NCI-H2081 (cell line): ENCODE results near the gene PTPRD.

Experiments
- DNase-seq, 2 experiments: peaks; one replicate each; lab custom pipeline; 2025; lab: John Stamatoyannopoulos, UW

PTPRD gene

DNA sequence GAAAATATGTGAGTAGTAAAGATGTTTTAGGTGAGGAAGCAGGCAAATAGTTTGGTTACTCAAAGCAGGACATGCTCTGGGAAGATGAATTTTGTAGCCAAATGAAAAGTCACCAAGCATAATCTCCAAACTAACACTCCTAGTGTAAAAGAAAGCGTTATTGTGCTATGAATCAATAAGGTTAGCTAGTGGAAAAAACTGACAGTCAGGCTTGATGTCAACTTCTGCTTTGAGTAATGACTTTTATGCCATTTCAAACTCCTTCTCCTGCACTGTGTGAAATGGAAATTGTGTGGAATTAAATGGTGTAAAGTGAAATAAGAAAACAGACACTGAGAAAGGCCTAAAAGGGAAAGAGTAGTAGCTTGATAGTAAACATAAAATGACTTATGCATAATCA, 2176.0 kb downstream of the PTPRD start:
- DNase-seq, result no peak

DNA sequence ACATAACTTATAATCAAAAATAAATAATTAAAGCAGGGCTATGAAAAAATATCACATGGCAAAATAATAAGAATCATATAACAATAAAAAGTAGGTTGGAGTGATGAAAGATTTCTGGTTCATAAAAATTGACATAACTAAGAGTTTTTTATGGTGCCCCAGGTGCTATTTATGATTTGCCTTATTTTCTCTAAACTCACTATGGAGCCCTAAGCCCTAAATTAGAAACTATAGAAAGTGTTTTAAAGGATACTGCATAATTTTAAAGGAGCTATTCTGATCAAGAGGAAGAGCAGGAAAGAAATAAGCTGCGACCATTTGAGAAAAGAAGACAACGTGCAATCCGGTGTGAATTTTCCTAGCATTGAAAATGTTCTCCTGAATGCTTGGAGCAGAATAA, 2178.2 kb downstream of the PTPRD start:
- no peak for DNase-seq

DNA sequence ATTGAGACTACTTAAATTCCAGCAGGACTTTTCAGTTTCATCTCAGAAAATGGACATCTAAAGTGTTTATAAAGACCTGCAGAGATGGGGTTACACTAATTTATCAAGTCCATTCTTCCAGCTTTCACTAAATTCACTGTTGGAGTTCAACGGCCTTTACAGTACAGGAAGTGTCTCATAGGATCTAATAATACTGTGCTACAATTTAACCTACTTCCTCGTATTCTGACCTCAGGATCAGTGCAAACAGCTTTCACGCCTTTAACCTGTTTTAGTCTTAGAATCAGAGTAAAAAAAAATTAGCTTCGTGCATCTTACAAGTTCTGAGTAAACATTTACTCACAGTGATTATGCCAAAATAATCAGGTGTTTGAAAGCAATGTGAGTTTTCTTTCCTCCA, 2180.6 kb downstream of the PTPRD start:
- DNase-seq, result no peak

DNA sequence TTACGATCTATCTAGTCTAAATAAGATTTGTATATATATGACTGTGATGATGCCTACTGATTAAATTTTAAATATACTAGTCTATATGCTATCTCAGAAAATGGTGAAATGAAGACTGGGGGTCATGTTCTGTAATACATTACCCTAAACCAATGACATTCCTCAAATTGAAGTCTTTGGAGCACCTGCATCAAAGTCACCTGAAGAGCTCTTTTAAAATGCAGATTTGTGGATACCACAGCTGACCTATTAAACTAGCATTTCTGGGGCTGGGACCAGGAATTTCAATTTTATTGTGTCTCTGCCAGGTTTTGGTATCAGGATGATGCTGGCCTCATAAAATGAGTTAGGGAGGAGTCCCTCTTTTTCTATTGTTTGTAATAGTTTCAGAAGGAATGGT, 2181.3 kb downstream of the PTPRD start:
- no peak for DNase-seq

DNA sequence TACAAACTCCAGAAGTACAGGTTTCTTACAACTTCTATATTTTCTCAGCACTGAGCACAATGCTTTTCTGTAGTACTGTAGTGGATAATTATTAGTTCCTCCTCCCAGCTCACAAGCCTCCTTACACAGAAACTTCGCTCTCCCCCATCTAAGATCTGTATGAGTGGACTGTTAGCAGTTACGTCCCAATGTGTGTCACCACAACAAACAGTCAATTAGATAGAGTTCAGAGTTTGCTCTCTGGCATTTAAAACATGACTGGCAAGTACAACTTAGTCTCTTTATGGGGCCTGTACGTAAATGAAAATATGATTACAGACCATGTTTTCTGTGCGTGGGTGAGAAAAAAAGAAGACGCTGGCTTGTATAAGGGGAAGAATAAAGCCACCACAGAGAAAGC, 2181.9 kb downstream of the PTPRD start:
- no peak for DNase-seq

DNA sequence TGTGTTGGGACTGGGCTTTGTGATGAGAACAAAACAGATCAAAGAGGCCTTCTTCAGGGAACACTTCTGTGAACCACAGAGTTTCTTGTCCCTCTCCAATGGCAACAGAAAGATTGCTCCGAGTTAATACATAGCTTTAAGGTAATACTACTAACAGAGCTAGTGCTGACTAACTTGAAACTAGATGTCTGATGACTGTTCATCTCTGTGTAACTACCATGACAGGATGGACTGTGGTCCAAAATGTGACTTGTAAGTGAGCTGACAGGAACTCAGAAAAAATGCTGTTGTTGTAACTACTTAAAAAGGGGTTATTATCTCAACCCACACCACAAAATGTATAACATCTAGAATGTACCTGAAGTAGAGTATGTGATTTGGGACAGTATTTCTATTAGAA, 2183.0 kb downstream of the PTPRD start:
- DNase-seq, result no peak

DNA sequence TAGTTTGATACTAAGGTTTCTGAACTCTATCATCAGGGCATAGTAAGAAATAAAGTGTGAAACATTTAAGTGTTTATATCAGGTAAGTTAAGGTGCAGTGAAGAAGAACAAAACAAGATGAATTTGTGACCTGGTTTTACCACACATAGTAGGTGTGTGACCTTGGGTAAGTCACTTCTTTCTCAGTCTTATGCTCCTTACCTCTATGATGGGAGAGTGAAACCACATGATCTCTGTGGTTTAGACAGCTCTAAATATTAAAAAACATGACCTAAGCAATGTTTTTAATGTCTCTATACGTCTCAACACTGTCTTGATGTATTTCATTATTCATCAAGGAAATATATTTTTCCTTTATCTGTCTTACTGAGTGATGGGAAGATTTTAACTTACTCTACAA, 2183.6 kb downstream of the PTPRD start:
- no peak for DNase-seq

DNA sequence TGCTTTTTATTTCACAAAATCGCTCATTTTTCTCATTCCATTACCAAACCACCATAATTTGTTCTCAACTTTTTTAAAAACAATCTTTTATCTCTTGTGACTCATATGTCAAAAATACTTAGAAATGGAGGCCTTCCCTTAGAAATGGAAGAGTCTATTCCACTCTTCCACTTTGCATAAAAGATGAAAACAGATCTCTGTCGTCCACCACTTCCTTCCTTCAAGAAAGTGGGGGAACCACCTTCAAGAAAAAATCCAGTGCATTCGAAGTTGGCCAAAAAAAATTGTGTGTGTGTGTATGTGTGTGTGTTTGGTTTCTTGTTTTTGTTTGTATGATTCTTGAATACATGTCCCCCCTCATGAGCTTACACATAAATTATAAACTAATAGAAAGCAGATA, 2184.4 kb downstream of the PTPRD start:
- no peak for DNase-seq

DNA sequence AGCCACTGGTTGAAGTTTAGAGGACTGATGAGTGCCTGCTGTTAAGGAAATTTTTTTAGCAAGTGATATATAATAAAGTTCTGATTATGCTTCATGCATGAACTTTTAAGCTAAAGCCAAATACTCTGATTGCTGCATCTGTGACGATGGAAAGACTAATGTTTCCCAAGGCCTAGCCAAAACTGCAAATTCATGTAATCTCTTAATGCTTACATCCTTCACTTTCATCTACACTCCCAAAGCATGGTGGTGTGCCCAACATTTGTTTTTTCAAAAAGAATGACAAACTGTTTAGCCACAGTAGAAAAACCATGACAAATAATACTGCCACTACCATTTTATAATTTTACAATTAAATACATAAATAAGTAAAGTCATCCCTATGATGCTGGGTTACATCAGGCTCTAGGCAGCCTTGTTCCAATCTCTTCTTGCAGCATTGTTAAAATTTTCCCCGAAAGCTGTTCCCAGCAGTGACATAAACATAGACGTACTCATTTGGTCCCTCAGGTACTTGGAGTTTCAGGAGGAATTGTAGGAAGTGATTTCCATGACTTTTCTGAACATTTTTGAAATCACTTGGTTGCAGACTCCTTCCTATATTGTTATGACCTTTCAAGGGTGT, 2187.9 kb downstream of the PTPRD start:
- DNase-seq, result no peak

DNA sequence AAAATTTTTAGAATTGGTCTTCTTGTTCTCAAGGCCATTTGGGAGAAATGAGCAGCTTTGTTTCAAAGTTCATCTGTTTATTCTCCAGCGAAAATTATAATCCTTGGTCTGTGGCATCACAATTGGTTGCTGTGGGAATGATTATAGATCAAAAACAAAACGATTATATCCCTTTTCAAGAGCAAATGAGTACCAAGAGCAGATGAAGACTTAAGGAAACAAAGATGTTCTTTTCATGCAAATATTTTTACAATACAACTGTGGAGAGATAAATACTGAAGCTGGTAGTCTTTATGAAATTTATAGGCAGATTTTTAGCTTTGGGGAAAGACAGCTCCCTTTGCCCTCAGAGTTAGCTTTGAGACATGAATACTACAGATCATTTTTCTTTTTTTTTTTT, 2192.4 kb downstream of the PTPRD start:
- no peak for DNase-seq

DNA sequence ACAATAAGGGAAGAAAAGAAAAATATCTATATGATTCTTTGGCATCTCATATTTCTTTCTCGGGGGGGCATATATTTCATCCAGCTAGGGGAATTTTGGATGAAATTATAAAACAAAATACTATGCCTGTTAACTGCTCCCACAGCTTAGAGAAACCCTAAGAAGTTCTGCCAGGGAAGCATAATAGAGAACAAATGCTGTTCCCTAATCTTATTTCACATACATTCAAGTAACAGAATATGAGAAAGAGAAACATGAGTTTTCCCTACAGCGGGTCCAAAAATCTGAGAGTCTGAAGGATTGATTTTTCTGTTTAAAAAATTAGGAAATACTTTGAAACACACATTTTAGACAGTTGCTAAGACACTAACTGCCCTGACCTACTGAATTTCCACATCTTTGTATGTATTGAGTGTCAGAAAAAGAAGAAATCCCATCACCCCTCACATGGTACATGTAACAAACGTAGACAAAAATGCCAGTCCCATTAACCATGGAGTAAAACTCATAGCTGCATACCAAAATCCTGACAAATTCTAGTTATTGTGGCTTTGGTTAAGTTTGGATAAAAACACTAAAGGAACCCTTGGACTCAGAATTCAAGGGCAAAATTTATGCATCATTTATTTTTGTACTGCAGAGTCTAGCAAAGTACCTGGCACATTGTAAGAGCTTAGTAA, 2193.1 kb downstream of the PTPRD start:
- no peak for DNase-seq

DNA sequence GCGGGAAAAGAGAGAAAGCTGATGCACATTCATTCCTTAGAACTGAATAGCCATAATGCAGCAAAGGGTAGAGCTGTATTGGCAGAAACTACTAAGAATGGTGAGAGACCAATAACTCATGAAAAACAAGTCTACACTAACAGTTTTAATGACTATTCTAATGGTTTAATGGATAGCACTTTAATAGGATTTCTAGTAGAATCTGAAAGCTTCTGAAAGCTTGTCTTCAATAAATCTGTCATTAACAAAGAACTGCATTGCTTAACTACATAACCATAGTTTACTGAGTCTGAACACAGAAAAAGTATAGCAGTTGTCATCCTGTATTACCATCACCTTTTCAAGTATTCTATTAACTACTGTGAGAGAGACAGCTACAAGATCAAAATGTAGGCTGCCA, 2195.5 kb downstream of the PTPRD start:
- DNase-seq, result no peak

DNA sequence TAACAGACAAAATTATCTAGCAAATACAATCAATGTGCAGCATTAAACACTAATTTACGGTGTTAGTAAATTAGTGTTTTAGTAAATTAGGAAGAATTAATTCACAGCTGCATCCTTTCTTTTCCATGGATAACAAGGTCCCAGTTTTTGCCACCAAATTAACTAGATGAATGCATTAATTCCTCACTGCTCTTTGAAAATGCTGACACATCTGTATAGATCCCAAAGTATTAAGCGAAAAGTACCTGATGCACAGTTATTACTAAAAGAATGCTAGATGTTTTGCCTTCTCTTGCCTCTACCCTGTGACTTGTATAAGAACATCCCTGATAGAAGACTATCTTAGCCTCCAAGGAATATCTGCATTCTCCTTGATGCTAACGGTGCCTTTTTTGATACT, 2200.5 kb downstream of the PTPRD start:
- no peak for DNase-seq

DNA sequence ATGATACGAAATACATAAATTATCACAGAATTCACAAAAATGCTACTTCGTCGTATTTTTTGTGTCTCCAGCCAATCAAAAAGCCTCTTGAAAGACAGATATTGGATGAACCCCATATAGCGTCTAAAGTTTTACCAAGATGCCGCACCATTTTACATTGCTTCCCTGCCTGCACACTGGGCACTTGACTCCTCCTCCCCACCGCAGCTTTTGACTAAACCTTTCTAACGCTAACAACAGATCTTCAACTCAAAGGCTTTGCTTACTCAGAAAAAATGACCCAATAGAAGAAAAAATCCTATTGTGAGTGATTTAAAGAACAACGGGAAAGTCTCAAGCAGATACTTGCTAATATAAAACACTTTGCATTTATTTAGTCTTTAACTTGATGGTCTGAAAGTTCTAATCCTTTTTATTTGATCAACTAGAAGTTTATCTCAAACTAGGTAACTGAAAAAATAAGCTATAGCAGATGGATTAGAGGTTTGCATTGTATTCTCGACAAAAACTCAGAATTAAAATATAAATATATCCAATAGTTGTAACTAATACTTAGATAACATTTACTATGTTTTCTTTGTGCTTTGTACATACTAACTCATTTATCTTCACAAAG, 2204.1 kb downstream of the PTPRD start:
- no peak for DNase-seq

DNA sequence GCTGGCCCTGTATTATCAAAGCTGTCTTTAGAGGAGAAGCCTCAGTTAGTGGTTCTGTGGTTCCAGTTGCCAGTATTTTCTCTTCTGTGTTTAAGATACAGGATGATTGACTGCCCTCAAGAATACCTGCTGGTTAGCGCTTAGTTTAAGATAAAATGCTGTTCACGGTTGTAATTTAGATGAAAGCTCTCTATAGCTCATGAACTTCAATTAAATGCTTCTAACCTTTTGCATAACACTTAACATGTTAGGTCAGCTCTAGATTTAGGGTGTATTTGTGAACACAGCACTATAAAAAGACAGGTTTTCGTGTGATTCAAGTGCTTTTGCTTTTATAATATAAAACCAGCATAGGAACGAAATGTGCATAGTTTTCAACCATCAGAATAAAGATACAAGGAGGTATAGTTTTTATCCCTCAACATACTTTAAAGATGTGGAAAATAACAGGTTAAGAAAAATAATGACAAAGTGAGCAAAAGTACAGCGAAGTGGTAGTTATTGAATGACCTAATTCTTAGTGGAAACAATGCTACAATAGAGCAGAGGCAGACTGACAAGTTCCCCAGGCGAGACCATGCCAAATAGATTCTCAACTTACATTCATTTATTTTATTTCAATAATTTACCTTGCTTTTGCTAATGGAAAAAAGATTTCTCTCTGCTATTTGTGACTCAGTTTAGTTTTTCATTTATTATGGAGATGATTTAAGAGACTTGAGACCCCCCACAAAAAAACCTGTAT, 2210.7 kb downstream of the PTPRD start:
- DNase-seq, result peak; percentile 7 to 67

DNA sequence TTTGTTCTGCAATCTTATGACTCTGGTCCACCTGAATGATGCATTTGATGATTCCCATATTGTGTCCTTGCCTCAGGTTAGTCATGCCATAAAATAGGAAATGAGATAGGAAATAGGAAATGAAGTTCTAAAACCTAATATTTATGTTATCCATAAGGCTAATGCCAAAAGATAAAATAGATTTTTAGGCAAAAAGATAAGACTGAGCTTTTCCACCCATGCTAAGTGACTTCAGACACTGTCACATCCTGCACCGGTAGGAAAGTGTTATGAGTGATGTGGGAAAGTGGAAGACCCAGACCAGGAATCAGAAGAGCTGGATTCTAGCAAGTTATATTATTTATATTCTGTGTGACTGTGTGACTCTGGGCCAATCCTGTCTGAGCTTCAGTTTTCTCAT, 2212.4 kb downstream of the PTPRD start:
- no peak for DNase-seq

DNA sequence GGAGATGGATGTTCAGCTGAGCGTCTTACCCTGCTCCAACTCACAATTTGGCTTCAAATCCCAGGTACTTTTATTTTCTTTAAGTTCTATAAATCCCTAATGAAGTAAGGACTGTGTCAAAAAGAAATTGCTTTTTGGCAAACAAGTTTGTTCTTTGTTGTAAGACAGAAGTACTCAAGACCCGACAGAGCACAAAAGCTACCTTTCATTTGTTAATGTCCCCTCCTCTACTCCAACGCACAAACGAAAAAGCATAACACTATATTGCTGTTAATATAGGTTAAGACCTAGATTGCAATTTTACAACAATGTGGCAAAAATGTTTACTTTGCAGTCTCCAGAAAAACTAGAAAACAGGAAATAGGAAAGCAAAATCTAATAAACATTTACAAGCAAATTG, 2217.8 kb downstream of the PTPRD start:
- DNase-seq, result no peak

DNA sequence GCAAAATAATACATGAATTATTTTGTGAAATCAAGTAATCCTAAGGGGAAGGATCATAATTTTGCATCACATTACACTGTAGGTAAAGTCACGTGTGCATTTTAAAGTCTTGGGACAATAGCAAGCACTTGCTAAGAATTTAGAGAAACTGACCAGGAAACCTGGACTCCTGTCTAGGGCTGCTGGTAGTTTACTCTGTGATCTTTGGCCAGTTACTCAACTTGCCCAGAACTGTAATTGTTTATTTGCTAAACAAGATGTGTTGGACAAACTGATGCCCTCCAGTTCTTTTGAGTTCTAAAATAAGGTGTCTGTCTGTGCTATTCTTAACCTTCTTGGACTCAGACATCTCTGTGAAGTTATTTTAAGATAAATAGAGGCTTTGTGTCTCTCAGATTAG, 2218.5 kb downstream of the PTPRD start:
- no peak for DNase-seq

DNA sequence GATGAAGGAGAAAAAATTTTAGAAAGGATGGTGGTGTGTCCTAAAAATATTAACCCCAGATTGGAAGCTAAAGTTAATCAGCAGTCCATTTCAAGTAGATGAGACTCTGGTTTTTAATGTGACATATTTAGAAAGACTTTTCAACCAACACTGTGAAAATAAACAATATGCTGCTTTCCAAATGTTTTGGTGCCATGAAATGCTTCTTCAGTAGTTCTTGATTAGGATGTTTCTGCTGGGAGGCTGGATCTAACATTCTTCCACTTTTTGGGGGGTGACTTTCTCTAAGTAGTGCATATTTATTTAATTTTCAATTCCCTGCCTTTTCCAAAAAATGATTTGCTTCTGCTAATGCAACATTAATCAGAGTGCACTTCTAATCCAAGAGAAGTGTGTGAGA, 2219.9 kb downstream of the PTPRD start:
- DNase-seq, result no peak

DNA sequence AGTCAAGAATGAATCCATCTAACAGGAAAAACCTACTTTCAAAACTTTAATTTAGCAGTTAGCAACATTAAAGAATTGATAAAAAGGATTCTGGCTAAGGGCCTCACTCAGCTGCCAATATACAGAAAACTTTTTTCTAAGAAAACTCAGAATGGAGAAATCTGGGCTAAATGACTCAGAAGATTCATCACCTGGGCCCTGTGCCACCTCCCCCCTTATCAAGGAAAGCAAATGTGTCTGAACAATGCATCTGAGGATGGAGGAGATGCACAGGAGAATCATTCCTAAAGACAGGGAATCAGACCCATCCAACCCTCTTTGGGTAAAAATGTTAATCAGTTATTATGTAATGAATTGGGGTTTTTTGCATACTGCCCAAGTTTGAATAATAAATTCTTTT, 2221.2 kb downstream of the PTPRD start:
- no peak for DNase-seq

DNA sequence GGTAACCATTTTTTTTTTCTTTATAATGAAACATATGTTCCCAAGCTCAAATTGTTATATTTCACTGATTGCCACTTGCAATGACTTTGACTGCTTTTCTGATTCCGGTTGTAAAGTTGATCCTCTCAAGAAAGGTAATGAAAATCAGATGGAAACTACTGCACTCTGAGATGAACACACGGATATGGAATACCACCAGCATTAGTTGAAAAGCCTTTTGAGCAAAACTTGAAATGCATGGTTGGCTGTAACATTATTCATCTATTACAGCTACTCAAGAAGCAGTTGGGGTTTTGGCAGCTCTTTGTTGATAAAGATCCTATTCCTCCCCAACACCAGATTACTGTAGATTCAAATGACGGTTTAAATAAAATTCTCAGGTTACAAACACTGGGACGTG, 2221.7 kb downstream of the PTPRD start:
- no peak for DNase-seq

DNA sequence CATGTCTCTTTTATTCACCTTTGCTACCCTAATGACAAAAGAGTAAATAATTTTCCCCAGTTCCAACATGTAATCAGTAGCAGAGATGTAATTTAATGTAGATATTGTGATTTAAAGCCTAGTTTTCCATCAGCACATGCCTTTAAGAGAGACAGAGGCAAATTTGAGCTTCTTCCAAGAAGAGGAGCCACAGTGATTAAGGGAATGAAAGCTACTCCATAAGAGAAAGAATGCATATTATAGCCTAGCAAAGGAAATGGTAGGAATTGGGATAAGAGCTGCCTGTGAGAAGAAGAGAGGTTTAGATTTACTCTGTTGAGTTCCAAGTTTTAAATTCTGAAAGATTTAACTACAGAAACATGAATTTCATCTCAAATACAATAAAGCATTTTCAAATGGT, 2222.2 kb downstream of the PTPRD start:
- DNase-seq, result no peak

DNA sequence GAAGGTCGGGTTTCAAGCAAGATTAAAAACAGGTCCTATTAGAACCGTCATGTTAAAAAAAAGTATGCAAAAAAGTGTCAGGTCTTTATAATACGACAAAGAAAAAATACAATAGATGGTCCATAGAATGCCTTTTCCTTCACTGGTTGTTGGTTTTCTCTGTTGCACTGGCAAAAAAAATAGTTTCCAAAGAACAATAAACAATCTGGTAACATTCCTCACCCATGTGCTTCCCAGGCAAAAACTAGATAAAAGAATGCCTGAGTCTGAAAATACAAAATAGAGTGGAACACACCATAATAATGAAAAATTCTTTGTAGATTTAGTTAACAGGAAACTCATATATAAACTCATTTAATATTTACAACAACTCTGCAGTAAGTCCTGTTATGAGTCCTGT, 2223.3 kb downstream of the PTPRD start:
- no peak for DNase-seq
